ENCODE results near the gene ROPN1L. TPM values are rescaled to one million over a fixed set of nuclear protein-coding genes. Genes with fewer than 3 reads are reported as not detected.
"Not testable (repeated sequence)": the region's sequence is repeated elsewhere in the genome, so short reads cannot be mapped to it uniquely, and the experiment has no call there.

Gene ROPN1L
- total RNA-seq (2013) = 0.64 TPM
- polyA plus RNA-seq (1 to 10 TPM; 1.5 to 2.1 (median 1.9) TPM), polyA minus RNA-seq (0.28 and 1.2 TPM in 2 replicates), total RNA-seq (0.50 to 3.6 (median 1.2) reads per million in 11 experiments)

DNA sequence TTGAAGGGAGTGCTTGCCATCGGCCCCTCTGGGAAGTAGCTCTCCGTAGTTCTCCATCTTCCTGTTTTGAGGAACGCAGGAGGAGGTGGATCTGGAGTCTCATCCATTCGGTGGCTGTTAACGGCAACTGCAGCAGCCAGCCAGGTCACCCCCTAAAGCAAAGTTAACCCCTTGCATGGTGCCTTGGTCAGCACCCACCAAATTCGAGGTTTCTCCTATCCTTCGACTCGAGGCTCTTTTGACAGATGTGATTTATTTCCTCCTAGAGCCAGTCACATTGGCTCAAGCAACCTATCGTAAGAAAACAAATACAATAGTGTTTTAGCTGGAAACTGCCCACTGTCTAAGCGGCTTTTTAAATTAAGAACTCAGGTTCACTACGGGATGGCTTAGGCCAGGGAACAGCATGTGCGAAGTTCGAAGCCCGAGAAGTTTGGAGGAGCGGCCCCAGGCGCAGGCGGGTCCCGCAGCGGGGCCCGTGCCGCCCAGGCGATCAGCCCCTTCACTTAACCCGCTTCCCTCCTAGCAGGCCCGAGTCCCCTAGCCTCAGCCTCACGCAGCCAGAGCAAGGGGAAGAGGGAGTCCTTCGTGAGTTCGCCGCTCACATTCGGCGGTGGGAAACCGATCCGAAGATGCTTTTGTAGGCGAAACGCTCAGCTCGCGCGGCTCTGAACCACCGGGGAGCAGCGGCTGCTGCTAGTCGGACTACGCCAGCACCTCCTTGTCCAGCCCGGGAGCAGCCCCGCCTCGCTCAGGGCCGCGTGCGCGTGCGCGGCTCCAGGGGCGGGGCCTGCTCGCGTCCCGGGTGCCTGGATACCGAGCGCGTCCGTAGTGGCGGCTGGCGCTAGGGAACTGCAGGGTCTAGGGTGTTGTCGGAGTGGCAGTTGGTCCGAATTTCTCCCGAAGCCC lies at the start of gene ROPN1L:
ROPN1L (plus strand) TSS at position 797 of the 909 bp plus-strand sequence. CDS start 289 bp downstream, outside the sequence.
- Mint-ChIP-seq H3K4me1 (peaks cover 59% of the 10 kb centered on the region), H3K27me3 (ENCODE audit: low read depth in 3 of 3) (peaks cover 0 to 3% (median 0%) of the 10 kb centered on the region in 3 donors), H3K4me3 (peak within 1 kb of the TSS; percentile 88 to 92), H3K27ac (peak within 1 kb of the TSS; percentile 70 to 91 (median 87)), H3K9me3 (no peaks in the 10 kb centered on the region), H3K36me3 (peaks cover 3 to 15% of the 10 kb centered on the region in 2 donors)
- WGBS (ENCODE audit: insufficient coverage) = 0% methylated on average over 59 of the region's 63 CpGs
- Histone ChIP-seq H3K27me3 (ENCODE audit: control insufficient read depth in 2 of 2, insufficient read depth in 2 of 2, low read length in 2 of 2) (no peaks in the 10 kb centered on the region), H4K20me1 (ENCODE audit: insufficient read depth, low read length) (peaks cover 5% of the 10 kb centered on the region), H2AFZ (ENCODE audit: insufficient read depth, low read depth, low read length, poor library complexity, severe bottlenecking) (peak within 1 kb of the TSS; percentile 90), H3K4me2 (replicated peaks; ENCODE audit: extremely low read depth, low read length, poor library complexity, severe bottlenecking) (peak within 1 kb of the TSS; percentile 98), H3K36me3 (replicated peaks in 1 of 2; ENCODE audit: control insufficient read depth in 1 of 2, insufficient read depth in 2 of 2, low read length in 2 of 2) (no peaks in the 10 kb centered on the region), H3K79me2 (ENCODE audit: insufficient read depth, low read length) (no peaks in the 10 kb centered on the region), H3K4me1 (ENCODE audit: control insufficient read depth in 1 of 2, insufficient read depth in 2 of 2, low read length in 2 of 2) (peaks cover 57 to 74% of the 10 kb centered on the region in 2 donors), H3K27ac (ENCODE audit: low read depth in 1 of 2, low read length in 2 of 2) (peak within 1 kb of the TSS; percentile 29 to 60), H3K4me3 (replicated peaks in 1 of 3; ENCODE audit: low read depth in 2 of 3, low read length in 3 of 3) (peak within 1 kb of the TSS; percentile 51 to 87 (median 65)), H3K9ac (ENCODE audit: insufficient read depth, low read length, poor library complexity, severe bottlenecking) (peak within 1 kb of the TSS; percentile 67), H3K9me3 (replicated peaks in 1 of 2; ENCODE audit: control insufficient read depth in 1 of 2, insufficient read depth in 1 of 2, low read length in 2 of 2) (no peaks in the 10 kb centered on the region)
- DNase-seq = peak; percentile 76 to 83 (median 79)
- TF ChIP-seq, protein P1, sequence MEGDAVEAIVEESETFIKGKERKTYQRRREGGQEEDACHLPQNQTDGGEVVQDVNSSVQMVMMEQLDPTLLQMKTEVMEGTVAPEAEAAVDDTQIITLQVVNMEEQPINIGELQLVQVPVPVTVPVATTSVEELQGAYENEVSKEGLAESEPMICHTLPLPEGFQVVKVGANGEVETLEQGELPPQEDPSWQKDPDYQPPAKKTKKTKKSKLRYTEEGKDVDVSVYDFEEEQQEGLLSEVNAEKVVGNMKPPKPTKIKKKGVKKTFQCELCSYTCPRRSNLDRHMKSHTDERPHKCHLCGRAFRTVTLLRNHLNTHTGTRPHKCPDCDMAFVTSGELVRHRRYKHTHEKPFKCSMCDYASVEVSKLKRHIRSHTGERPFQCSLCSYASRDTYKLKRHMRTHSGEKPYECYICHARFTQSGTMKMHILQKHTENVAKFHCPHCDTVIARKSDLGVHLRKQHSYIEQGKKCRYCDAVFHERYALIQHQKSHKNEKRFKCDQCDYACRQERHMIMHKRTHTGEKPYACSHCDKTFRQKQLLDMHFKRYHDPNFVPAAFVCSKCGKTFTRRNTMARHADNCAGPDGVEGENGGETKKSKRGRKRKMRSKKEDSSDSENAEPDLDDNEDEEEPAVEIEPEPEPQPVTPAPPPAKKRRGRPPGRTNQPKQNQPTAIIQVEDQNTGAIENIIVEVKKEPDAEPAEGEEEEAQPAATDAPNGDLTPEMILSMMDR (IDR thresholded peaks at IDR 0.05) = no peak
- intact Hi-C loops (cut with micrococcal nuclease) = loop anchor here in 1 of 2 donors (5.0 kb wide), 1 partner anchor 89 kb away; the partner anchor contains the start of gene MARCHF6

GRCh38 chr5:10392567-10393328 lies 48.9 kb upstream of the ROPN1L start:
- H3K4me1 ChIP-seq (ENCODE audit: control insufficient read depth in 1 of 2, insufficient read depth in 2 of 2, low read length in 2 of 2); H3K27me3 Mint-ChIP-seq (ENCODE audit: low read depth in 3 of 3); H3K9me3 ChIP-seq (replicated peaks in 1 of 2; ENCODE audit: control insufficient read depth in 1 of 2, insufficient read depth in 1 of 2, low read length in 2 of 2); intact Hi-C loops (cut with micrococcal nuclease); H3K9ac ChIP-seq (ENCODE audit: insufficient read depth, low read length, poor library complexity, severe bottlenecking); H3K9me3 Mint-ChIP-seq; H3K4me3 Mint-ChIP-seq; H3K79me2 ChIP-seq (ENCODE audit: insufficient read depth, low read length); H4K20me1 ChIP-seq (ENCODE audit: insufficient read depth, low read length); H3K4me3 ChIP-seq (replicated peaks in 1 of 3; ENCODE audit: low read depth in 2 of 3, low read length in 3 of 3); H3K4me2 ChIP-seq (replicated peaks; ENCODE audit: extremely low read depth, low read length, poor library complexity, severe bottlenecking); H3K27me3 ChIP-seq (ENCODE audit: control insufficient read depth in 2 of 2, insufficient read depth in 2 of 2, low read length in 2 of 2); H2AFZ ChIP-seq (ENCODE audit: insufficient read depth, low read depth, low read length, poor library complexity, severe bottlenecking); H3K4me1 Mint-ChIP-seq; DNase-seq; H3K27ac ChIP-seq (ENCODE audit: low read depth in 1 of 2, low read length in 2 of 2): not testable (repeated sequence)
- WGBS (ENCODE audit: insufficient coverage) = 71% methylated on average over 3 of the region's 6 CpGs
- Mint-ChIP-seq H3K27ac (peak overlapping the region in 3 of 7 donors; percentile 3 to 24 (median 6)), H3K36me3 (peaks cover 66 to 81% of the 10 kb centered on the region in 2 donors)
- peaks cover 77 to 99% of the 10 kb centered on the region in 2 donors for H3K36me3 ChIP-seq (replicated peaks in 1 of 2; ENCODE audit: control insufficient read depth in 1 of 2, insufficient read depth in 2 of 2, low read length in 2 of 2)

Measured in CD14-positive monocyte (primary cell).